ENCODE measurements around the gene LRMDA.

- TF ChIP-seq, protein P1, sequence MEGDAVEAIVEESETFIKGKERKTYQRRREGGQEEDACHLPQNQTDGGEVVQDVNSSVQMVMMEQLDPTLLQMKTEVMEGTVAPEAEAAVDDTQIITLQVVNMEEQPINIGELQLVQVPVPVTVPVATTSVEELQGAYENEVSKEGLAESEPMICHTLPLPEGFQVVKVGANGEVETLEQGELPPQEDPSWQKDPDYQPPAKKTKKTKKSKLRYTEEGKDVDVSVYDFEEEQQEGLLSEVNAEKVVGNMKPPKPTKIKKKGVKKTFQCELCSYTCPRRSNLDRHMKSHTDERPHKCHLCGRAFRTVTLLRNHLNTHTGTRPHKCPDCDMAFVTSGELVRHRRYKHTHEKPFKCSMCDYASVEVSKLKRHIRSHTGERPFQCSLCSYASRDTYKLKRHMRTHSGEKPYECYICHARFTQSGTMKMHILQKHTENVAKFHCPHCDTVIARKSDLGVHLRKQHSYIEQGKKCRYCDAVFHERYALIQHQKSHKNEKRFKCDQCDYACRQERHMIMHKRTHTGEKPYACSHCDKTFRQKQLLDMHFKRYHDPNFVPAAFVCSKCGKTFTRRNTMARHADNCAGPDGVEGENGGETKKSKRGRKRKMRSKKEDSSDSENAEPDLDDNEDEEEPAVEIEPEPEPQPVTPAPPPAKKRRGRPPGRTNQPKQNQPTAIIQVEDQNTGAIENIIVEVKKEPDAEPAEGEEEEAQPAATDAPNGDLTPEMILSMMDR (IDR thresholded peaks at IDR 0.05) = no peak
- TF ChIP-seq POLR2A (IDR thresholded peaks at IDR 0.05) = no peak
- TF ChIP-seq EP300 (IDR thresholded peaks at IDR 0.05) = no peak
Observed at GRCh38 chr10:75940742-75941141, 509.3 kb downstream of the LRMDA start.
